ENCODE measurements around the gene GPC3. TPM values are rescaled to one million over a fixed set of nuclear protein-coding genes. Genes with fewer than 3 reads are reported as not detected.
"Not testable (repeated sequence)": the region's sequence is repeated elsewhere in the genome, so short reads cannot be mapped to it uniquely, and the experiment has no call there.

GPC3 gene
- total RNA-seq, result 1 to 10 TPM in 1 of 2 donors, under 1 TPM in 1; 0.66 to 1.4 TPM

DNA sequence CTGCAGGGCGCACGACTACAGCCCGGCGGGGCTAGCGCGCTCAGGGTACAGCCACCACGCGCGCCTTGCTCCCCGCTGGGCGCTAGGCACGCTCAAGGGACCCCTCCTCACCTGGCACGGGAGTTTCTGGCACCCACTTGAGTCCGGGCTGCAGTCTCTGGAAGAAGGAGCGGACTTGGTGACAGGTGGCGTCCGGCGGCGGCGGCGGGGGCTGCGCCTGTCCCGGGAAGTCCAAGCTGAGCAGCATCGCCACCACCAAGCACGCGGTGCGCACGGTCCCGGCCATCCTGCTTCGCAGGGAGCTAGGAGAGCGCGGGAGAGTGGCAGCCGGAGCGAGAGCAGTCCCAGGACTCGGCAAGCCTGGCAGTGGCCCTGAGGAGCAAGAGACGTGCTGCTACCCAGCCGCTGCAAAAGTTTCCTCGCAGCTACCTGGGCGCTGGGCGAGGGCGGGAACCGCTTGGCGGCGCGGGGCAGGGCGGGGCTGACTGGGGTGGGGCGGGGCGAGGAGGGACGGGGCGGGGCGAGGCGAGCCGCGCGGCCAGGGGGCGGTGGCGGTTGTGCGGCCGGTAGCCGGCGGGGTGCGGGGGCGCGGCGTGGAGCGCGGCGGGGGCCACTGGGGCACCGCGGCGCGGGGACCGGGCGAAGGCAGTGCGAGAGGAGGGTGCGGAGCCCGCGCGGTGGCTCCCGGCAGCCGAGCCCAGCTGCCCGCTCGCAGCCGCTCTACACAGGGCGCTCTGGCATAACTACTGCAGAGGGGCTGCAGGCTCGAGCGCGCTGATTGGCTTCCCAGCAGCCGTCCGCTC is at the start of gene GPC3:
TSS of gene GPC3 (minus strand) at position 431 of the 803 bp plus-strand sequence.
- Mint-ChIP-seq H3K9me3 (no peaks in the 10 kb centered on the region), H3K36me3 (no peaks in the 10 kb centered on the region), H3K27ac (peak within 1 kb of the TSS in 1 of 2 donors; percentile 36)
- peak; percentile 85 to 90 for ATAC-seq
- DNase-seq (ENCODE audit: low spot score in 2 of 2), result peak in 1 of 2 donors; percentile 13

GRCh38 chrX:134032441-134032840 is 47.0 kb upstream of the GPC3 start:
- DNase-seq (ENCODE audit: low spot score in 2 of 2) (no peak), ATAC-seq (no peak)
- Mint-ChIP-seq H3K36me3 (no peaks in the 10 kb centered on the region), H3K27ac (no peak overlapping the region), H3K9me3 (no peaks in the 10 kb centered on the region)

DNA sequence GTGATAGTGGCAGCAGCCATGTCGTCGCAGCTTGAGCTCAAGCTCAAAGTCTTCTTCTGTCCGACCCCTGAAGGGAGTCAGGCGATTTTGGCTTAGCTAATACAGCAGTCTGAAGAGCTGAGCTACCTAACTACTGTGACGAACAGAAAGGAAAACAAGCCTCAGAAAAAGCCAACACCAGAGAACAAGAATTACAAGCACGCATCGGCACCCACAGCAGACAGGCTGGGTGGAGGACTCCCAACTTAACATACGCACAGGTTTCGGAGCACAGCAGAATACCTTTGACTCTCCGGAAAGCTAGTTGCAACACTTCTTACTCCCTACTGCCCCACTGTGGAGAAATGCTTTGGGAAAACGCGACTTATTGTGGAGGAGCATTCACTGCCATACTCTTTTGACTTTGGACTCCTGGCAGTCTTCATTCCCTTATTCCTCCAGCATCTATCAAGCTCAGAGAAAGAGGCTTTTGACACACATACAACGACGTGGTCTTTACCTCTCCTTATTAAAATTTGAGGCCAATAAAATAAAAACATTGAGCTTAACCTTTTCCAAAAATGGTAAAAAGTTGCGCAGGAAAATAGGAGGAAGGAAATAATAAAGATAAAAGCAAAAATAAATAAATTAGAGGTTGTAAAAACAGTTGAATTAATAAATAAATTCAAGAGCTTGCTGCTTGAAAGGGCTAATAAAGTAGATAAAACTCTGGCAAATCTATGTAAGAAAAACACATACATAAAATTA is 41.3 kb upstream of the GPC3 start:
- DNase-seq (ENCODE audit: low spot score in 2 of 2) (peak in 1 of 2 donors; percentile 31), ATAC-seq (peak; percentile 53 to 70)
- Mint-ChIP-seq H3K27ac (no peak overlapping the region), H3K36me3 (no peaks in the 10 kb centered on the region), H3K9me3 (no peaks in the 10 kb centered on the region)

DNA sequence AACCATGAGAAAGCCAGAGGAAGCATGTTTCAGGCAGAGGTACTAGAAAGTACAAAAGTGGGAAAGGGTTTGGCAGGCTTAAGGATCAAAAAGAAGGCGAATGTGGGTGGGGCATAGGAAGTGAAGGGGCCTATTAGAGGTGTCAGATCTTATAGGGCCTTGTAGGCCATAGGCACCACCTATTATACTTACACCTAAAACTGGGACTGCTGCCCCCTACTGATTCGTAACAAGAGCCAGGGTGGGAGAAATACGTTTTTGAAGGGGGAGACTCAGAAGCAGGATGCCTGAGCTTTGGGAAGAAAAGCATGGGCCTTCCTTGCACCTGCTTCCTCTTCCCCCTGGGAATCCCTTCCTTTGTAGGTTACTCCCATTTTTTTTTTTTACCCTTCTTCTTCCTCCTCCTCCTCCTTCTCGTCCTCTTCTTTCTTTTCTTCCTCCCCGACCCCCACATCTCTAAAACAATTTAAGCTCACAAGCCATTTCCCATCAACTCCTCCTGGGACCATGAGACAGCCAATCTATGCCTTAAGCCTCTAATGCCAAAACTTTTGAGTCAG is 40.7 kb upstream of the GPC3 start:
- no peaks in the 10 kb centered on the region for H3K9me3 Mint-ChIP-seq
- H3K36me3 Mint-ChIP-seq, result no peaks in the 10 kb centered on the region
- DNase-seq (ENCODE audit: low spot score in 2 of 2) (no peak), ATAC-seq (no peak)
- no peak overlapping the region for H3K27ac Mint-ChIP-seq

DNA sequence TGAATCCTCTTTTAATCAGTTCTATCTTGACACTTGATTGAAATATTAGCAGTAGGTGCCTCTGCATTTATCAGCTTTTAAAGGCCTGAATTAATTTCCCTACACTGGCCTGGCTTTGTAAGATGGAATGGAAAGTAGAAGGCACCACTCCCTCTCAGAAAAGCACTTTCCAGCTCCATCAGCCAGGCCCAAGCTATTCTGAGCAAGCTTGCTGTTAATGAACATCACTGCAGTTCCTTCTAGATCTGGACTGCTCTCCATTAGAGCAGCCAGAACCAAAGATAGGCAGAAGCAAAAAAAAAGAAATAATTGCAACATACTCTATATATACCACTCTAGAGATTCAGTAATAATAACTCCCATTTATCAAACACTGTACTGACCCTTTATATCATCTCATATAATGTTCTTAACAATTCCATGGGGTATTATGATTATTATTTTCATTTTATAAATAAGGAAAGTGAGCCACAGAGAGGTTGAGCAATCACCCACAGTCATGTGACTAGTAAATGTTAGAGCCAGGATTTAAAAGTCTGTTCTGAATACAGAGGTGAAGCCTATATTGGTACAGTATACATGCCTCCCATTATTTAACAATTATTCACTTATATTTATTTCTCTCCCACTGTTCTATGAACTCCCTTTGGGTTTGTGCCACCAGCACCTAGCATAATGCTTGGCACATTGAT is 39.4 kb upstream of the GPC3 start:
- DNase-seq (ENCODE audit: low spot score in 2 of 2) (no peak), ATAC-seq (no peak)
- no peak overlapping the region for H3K27ac Mint-ChIP-seq
- no peaks in the 10 kb centered on the region for H3K9me3 Mint-ChIP-seq
- no peaks in the 10 kb centered on the region for H3K36me3 Mint-ChIP-seq

- no peaks in the 10 kb centered on the region for H3K36me3 Mint-ChIP-seq
- no peak for DNase-seq (ENCODE audit: low spot score in 2 of 2)
- no peaks in the 10 kb centered on the region for H3K9me3 Mint-ChIP-seq
- peak in 1 of 2 donors; percentile 20 for ATAC-seq
- no peak overlapping the region for H3K27ac Mint-ChIP-seq
Observed at GRCh38 chrX:134023851-134024281, 38.5 kb upstream of the GPC3 start.

GRCh38 chrX:134020910-134021309 is 35.5 kb upstream of the GPC3 start:
- H3K27ac Mint-ChIP-seq, result no peak overlapping the region
- peaks cover 0 to under 1% of the 10 kb centered on the region in 2 donors for H3K36me3 Mint-ChIP-seq
- no peaks in the 10 kb centered on the region for H3K9me3 Mint-ChIP-seq
- no peak for ATAC-seq
- no peak for DNase-seq (ENCODE audit: low spot score in 2 of 2)

DNA sequence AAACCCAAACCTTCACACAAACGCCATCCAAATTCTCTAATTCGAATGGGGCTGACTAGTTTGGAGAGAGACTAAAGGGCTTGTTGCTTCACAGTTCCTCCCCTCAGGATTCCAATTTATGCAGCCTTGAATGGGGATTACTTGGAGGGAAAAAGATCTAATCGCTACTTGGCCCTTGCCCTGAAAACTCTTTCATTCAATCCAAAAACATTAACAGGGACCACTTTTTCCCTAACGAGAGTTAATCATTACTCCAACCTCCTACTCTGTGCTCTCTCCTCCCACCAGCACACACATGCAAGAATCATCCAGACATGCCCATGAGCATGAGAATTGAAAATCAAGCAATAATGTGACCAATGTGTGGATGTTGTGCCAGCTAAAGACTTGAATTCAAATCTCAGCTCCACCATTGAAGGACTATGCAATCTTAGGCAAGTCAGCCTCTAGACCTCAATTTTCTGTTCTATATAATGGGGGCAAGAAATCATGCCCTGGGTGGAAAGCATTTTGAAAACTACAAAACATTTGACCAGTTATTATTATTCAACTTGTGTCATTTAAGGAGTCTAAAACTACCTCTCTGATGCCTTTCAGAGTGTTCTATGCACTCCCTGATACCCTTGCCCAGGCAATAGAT is 34.3 kb upstream of the GPC3 start:
- no peak for DNase-seq (ENCODE audit: low spot score in 2 of 2)
- peaks cover 0 to 4% of the 10 kb centered on the region in 2 donors for H3K36me3 Mint-ChIP-seq
- no peak for ATAC-seq
- no peak overlapping the region for H3K27ac Mint-ChIP-seq
- H3K9me3 Mint-ChIP-seq, result no peaks in the 10 kb centered on the region

GRCh38 chrX:134016309-134016708 is 30.9 kb upstream of the GPC3 start:
- not testable (repeated sequence) for ATAC-seq; H3K27ac Mint-ChIP-seq; H3K36me3 Mint-ChIP-seq; DNase-seq (ENCODE audit: low spot score in 2 of 2); H3K9me3 Mint-ChIP-seq

GRCh38 chrX:134015510-134015909 is 30.1 kb upstream of the GPC3 start:
- H3K9me3 Mint-ChIP-seq; DNase-seq (ENCODE audit: low spot score in 2 of 2); H3K36me3 Mint-ChIP-seq; H3K27ac Mint-ChIP-seq; ATAC-seq: not testable (repeated sequence)

DNA sequence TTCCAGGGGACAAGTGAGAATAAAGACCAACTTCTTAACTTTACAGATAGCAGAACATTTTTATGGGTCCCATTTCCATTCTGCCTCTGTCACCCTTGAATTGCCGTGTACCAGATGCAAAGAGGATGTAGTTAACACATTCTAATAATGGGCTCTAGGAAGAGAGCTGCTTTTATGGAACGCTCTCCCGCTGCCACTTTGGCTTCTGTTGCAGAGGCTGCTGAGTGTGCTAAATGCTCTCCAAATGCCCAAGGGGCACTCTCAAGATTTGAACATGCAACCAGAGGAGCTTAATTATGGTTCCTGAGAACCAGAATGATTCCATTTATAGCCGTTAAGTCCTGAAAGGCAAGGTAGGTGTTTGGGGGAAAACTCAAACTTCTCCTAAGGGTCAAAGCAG is 28.1 kb upstream of the GPC3 start:
- DNase-seq (ENCODE audit: low spot score in 2 of 2) (no peak), ATAC-seq (no peak)
- Mint-ChIP-seq H3K36me3 (peaks cover 0 to 4% of the 10 kb centered on the region in 2 donors), H3K27ac (peak overlapping the region in 1 of 2 donors; percentile 18), H3K9me3 (no peaks in the 10 kb centered on the region)

DNA sequence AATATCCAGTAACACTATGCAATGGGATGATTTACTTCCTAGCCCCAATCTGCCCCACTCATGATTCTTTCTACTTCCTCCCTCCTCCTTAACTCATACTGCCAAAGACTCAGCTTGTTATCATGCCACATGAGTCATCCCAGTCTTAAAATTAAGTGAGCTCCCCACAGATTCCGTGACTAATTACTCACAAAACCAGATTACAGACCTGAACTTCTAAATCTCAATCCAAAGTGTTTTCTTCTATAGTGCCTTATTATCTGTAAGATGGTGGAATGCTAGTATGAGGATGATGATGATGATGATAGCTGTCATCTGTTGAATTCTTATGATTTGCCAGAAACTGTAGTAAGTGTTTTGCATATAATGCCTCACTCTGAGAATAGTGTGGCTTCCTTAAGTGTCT is 27.7 kb upstream of the GPC3 start:
- ATAC-seq (peak; percentile 94 to 98), DNase-seq (ENCODE audit: low spot score in 2 of 2) (no peak)
- H3K27ac Mint-ChIP-seq, result peak overlapping the region in 1 of 2 donors; percentile 18
- peaks cover 0 to 4% of the 10 kb centered on the region in 2 donors for H3K36me3 Mint-ChIP-seq
- no peaks in the 10 kb centered on the region for H3K9me3 Mint-ChIP-seq

DNA sequence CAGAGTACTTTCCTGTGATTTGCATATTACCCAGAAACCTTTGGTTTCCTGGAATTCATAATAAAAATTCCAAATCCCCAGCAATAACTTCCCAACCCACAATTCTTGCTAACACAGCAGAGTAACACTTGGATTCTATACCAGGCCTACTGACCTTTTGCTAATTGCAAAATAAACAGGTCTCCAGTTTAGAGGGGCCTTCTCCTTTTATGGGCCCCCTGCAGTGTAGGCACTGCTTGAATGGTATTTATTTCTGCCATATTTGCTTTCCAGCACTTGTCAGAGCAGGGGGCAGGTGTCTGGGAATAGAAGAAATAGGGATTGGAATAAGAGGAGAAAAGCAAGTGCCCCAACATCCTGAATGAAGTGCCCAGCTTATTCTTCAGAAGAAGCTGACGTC is 25.3 kb upstream of the GPC3 start:
- H3K36me3 Mint-ChIP-seq, result peaks cover 0 to 1% of the 10 kb centered on the region in 2 donors
- ATAC-seq (no peak), DNase-seq (ENCODE audit: low spot score in 2 of 2) (no peak)
- H3K9me3 Mint-ChIP-seq, result no peaks in the 10 kb centered on the region
- H3K27ac Mint-ChIP-seq, result no peak overlapping the region

DNA sequence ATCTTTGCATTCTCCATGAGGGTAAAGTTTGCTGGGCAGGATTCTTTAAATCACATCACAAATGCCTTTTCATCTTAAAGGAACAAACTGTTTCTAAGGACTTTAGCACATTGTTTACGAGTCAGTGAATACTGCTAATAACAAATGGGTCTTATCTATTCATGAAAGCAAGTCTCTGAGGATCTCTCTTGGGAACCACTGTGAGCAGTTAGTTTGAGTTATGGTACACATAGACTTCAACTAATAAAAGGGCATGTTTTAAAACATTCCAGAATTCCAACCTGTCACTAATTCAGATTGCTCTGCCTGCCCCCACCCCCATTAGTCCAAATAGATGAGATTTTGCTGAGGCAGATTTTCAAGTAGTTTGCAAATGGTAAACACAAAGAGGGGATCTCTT is 22.3 kb upstream of the GPC3 start:
- Mint-ChIP-seq H3K36me3 (no peaks in the 10 kb centered on the region), H3K9me3 (no peaks in the 10 kb centered on the region), H3K27ac (no peak overlapping the region)
- ATAC-seq, result no peak
- no peak for DNase-seq (ENCODE audit: low spot score in 2 of 2)

- ATAC-seq (peak; percentile 79 to 97), DNase-seq (ENCODE audit: low spot score in 2 of 2) (no peak)
- H3K9me3 Mint-ChIP-seq, result no peaks in the 10 kb centered on the region
- no peak overlapping the region for H3K27ac Mint-ChIP-seq
- H3K36me3 Mint-ChIP-seq, result no peaks in the 10 kb centered on the region
Observed at GRCh38 chrX:134006484-134007161, 21.2 kb upstream of the GPC3 start.

- Mint-ChIP-seq H3K36me3 (no peaks in the 10 kb centered on the region), H3K9me3 (no peaks in the 10 kb centered on the region), H3K27ac (no peak overlapping the region)
- ATAC-seq (peak in 1 of 2 donors; percentile 43), DNase-seq (ENCODE audit: low spot score in 2 of 2) (no peak)
Observed at GRCh38 chrX:134004084-134004483, 18.7 kb upstream of the GPC3 start.
